ENCODE results near the gene ACP3.

GRCh38 chr3:132273036-132273435, 44.2 kb upstream of the ACP3 start:
- TF ChIP-seq, protein P1, sequence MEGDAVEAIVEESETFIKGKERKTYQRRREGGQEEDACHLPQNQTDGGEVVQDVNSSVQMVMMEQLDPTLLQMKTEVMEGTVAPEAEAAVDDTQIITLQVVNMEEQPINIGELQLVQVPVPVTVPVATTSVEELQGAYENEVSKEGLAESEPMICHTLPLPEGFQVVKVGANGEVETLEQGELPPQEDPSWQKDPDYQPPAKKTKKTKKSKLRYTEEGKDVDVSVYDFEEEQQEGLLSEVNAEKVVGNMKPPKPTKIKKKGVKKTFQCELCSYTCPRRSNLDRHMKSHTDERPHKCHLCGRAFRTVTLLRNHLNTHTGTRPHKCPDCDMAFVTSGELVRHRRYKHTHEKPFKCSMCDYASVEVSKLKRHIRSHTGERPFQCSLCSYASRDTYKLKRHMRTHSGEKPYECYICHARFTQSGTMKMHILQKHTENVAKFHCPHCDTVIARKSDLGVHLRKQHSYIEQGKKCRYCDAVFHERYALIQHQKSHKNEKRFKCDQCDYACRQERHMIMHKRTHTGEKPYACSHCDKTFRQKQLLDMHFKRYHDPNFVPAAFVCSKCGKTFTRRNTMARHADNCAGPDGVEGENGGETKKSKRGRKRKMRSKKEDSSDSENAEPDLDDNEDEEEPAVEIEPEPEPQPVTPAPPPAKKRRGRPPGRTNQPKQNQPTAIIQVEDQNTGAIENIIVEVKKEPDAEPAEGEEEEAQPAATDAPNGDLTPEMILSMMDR (IDR thresholded peaks at IDR 0.05): no peak
- TF ChIP-seq POLR2AphosphoS5 (IDR thresholded peaks at IDR 0.05): no peak
- TF ChIP-seq POLR2A (IDR thresholded peaks at IDR 0.05): no peak
